ENCODE measurements around the gene LRRC71. TPM values are rescaled to one million over a fixed set of nuclear protein-coding genes. Genes with fewer than 3 reads are reported as not detected.

LRRC71 gene
- total and polyA plus RNA-seq, 2 of the 8 experiments (the other 6 are each of a cell fraction or from before 2014, with no cell fraction given), result 0.05 TPM; not detected in 1

DNA sequence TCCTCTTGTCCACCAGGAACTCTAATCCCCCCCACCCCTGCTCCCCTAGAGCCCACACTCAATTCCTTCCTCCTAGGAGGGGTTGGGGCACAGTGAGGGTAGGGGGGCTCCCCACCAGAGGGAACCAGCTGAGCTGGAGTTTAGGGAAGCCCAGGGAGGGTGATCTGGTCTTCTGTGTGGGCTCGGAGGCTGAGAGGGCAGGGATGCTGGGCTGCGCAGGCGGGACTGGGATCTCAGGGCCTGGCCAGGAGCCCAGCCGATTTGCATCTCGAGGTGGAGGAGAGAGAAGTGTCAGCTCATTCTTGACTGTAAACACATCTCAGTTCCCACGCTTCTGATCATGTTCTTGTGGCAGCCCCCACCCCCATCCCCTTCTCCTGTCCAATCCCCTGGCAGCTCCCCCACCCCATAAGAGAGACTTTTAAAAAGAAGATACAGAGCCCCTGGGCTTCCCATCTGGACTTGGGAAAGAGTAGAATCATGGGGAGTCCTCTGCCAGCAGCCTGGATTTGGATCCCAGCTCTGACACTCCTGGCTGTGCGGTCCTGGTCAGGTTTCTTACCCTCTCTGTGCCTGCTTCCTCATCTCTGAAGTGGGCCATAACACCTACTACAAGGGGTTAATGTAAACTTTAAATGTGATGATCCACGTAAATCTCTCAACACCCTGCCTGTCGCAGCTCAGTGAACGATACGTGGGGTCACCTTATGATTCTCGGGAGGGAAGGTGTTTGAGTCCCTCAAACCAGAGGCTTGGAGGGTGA lies 20.3 kb upstream of the LRRC71 start:
- FAIRE-seq (no peak), DNase-seq (ENCODE audit: low read depth in 1 of 2, low spot score in 2 of 2) (no peak)
- H4K91ac ChIP-seq (replicated peaks; ENCODE audit: insufficient read length, low read length), result no peak overlapping the region
- H3K27ac ChIP-seq (ENCODE audit: low read depth, low read length), result no peak overlapping the region
- peaks cover 0 to 7% (median 1%) of the 10 kb centered on the region in 4 experiments; a peak in 2 of 7 replicates for H3K4me1 ChIP-seq (replicated peaks in 1 of 4; ENCODE audit: control insufficient read depth in 3 of 4, insufficient read depth in 4 of 4, low read length in 3 of 4)
- no peaks in the 10 kb centered on the region for H3K9me3 ChIP-seq (ENCODE audit: insufficient read depth in 2 of 2, low read depth in 1 of 2, low read length in 1 of 2)
- H3K27me3 ChIP-seq (replicated peaks in 1 of 4; ENCODE audit: control insufficient read depth in 3 of 4, extremely low read depth in 1 of 4, insufficient read depth in 3 of 4, low read length in 3 of 4), result peaks cover 0 to 7% (median 6%) of the 10 kb centered on the region in 4 experiments; a peak in 5 of 7 replicates
- H2BK20ac ChIP-seq (ENCODE audit: low read length), result no peak overlapping the region
- H3K23ac ChIP-seq (ENCODE audit: insufficient read length), result no peak overlapping the region
- no peak overlapping the region for H2BK5ac ChIP-seq (ENCODE audit: low read depth, low read length)
- POLR2A ChIA-PET (ENCODE audit: partially characterized antibody), result interaction anchor here (0.6 to 2.8 kb wide), 2 partner anchors 12 to 172 kb away, joined by 3 to 10 read pairs; partner anchors contain the start of genes ISG20L2 and METTL25B
- no peak overlapping the region for H2BK12ac ChIP-seq (ENCODE audit: low read depth, low read length)
- H2AK5ac ChIP-seq (ENCODE audit: low read depth, low read length), result 0 out of 2 replicates have a peak overlapping the region, but pooled peaks have one; percentile 9
- H3K4me3 ChIP-seq (ENCODE audit: extremely low read depth in 1 of 4, insufficient read depth in 2 of 4, low read depth in 3 of 4, low read length in 4 of 4), result no peak overlapping the region
- no peak overlapping the region for H3K9ac ChIP-seq (replicated peaks in 1 of 4; ENCODE audit: extremely low read depth in 1 of 4, low read depth in 3 of 4, low read length in 3 of 4)
- no peak overlapping the region for H3K56ac ChIP-seq (replicated peaks; ENCODE audit: insufficient read length, low read depth, low read length)
- no peaks in the 10 kb centered on the region for H3K79me2 ChIP-seq (ENCODE audit: control insufficient read depth in 1 of 2, insufficient read depth in 2 of 2, low read length in 2 of 2)
- no peak overlapping the region for H4K5ac ChIP-seq (ENCODE audit: insufficient read length, low read depth, low read length)
- TF ChIP-seq NANOG (IDR thresholded peaks at IDR 0.05; ENCODE audit: insufficient read depth, low read depth, low read length, poor library complexity, severe bottlenecking), result no peak
- no peak for TF ChIP-seq TBP (IDR thresholded peaks at IDR 0.05; ENCODE audit: low read depth, low read length)
- TF ChIP-seq YY1 (IDR thresholded peaks at IDR 0.05; ENCODE audit: low read depth, low read length), result no peak
- TF ChIP-seq RFX5 (IDR thresholded peaks at IDR 0.05; ENCODE audit: borderline replicate concordance, low read depth, low read length), result no peak
- no peak for TF ChIP-seq BACH1 (IDR thresholded peaks at IDR 0.05; ENCODE audit: low read length)
- no peak for TF ChIP-seq EZH2 (IDR thresholded peaks at IDR 0.05; ENCODE audit: low read depth, low read length, severe bottlenecking)
- no peak for TF ChIP-seq SAP30 (IDR thresholded peaks at IDR 0.05; ENCODE audit: insufficient read depth, insufficient replicate concordance, low read length)
- TF ChIP-seq POLR2AphosphoS5 (IDR thresholded peaks at IDR 0.05; ENCODE audit: low read depth, low read length), result no peak
- no peaks in the 10 kb centered on the region for H4K20me1 ChIP-seq (replicated peaks in 1 of 2; ENCODE audit: control insufficient read depth in 1 of 2, insufficient read depth in 2 of 2, low read length in 2 of 2)
- H4K8ac ChIP-seq (ENCODE audit: extremely low read depth, insufficient read depth, low read length), result no peak overlapping the region
- H2BK120ac ChIP-seq (replicated peaks; ENCODE audit: low read depth, low read length), result no peak overlapping the region
- no peak overlapping the region for H3K14ac ChIP-seq (ENCODE audit: insufficient read length)
- H3K4ac ChIP-seq (replicated peaks; ENCODE audit: insufficient read length, low read depth, low read length), result no peak overlapping the region
- no peak overlapping the region for H3K4me2 ChIP-seq (ENCODE audit: insufficient read depth in 1 of 2, low read depth in 2 of 2, low read length in 2 of 2)
- H2AFZ ChIP-seq (ENCODE audit: low read length), result no peak overlapping the region
- H3K79me1 ChIP-seq (ENCODE audit: low read depth, low read length), result no peaks in the 10 kb centered on the region
- no peak overlapping the region for H3K18ac ChIP-seq (ENCODE audit: extremely low read depth, low read length)
- H3K23me2 ChIP-seq (ENCODE audit: low read depth, low read length), result no peaks in the 10 kb centered on the region
- CTCF ChIA-PET (ENCODE audit: partially characterized antibody), result interaction anchor here (0.6 to 6.7 kb wide), 15 partner anchors 8 to 88 kb away, joined by 3 to 73 read pairs (median 6); partner anchors contain the start of genes LRRC71, NTRK1 and PEAR1
- no peaks in the 10 kb centered on the region for H3K36me3 ChIP-seq (ENCODE audit: control insufficient read depth in 2 of 4, insufficient read depth in 4 of 4, low read length in 3 of 4)
- H2BK15ac ChIP-seq (ENCODE audit: low read length), result no peak overlapping the region
- WGBS, 2 experiments (ENCODE audit: extremely low coverage in 1 of 2, insufficient coverage in 1 of 2, insufficient read length in 1 of 2, insufficient replicate concordance in 2 of 2, low coverage in 1 of 2, low lambda C conversion rate in 2 of 2, missing lambda C conversion rate in 1 of 2), result 85% methylated on average over 12 of the region's 12 CpGs; no CpG with 5 or more reads in 1 of the 2 experiments
